ENCODE measurements around the gene LNPK.
"Not testable (repeated sequence)": the region's sequence is repeated elsewhere in the genome, so short reads cannot be mapped to it uniquely, and the experiment has no call there.

LNPK gene

GRCh38 chr2:175966839-175967238, 35.2 kb downstream of the LNPK start:
- no peak for DNase-seq

- DNase-seq, result no peak
These were observed 36.3 kb downstream of the LNPK start for GRCh38 chr2:175965773-175966172.

- no peak for DNase-seq
These were observed 37.9 kb downstream of the LNPK start for GRCh38 chr2:175964195-175964594.

GRCh38 chr2:175963171-175963570, 38.9 kb downstream of the LNPK start:
- DNase-seq, result not testable (repeated sequence)

GRCh38 chr2:175957845-175958244, 44.2 kb downstream of the LNPK start:
- no peak for DNase-seq

GRCh38 chr2:175955136-175955535, 46.9 kb downstream of the LNPK start:
- DNase-seq, result no peak

GRCh38 chr2:175950512-175950911, 51.6 kb downstream of the LNPK start:
- no peak for DNase-seq

- DNase-seq, result no peak
These were observed 53.9 kb downstream of the LNPK start for GRCh38 chr2:175948191-175948590.

- DNase-seq, result no peak
These were observed 55.0 kb downstream of the LNPK start for GRCh38 chr2:175947073-175947472.

GRCh38 chr2:175941699-175942098, 60.4 kb downstream of the LNPK start:
- DNase-seq, result no peak

GRCh38 chr2:175937216-175937615, 64.9 kb downstream of the LNPK start:
- no peak for DNase-seq

- DNase-seq, result no peak
These were observed 66.5 kb downstream of the LNPK start for GRCh38 chr2:175935289-175936181.

GRCh38 chr2:175932675-175933074, 69.4 kb downstream of the LNPK start:
- no peak for DNase-seq

- DNase-seq, result no peak
These were observed 70.3 kb downstream of the LNPK start for GRCh38 chr2:175931805-175932204.

- no peak for DNase-seq
These were observed 71.6 kb downstream of the LNPK start for GRCh38 chr2:175930504-175930903.

- DNase-seq, result no peak
These were observed 72.2 kb downstream of the LNPK start for GRCh38 chr2:175929850-175930249.

- DNase-seq, result no peak
These were observed 75.8 kb downstream of the LNPK start for GRCh38 chr2:175926272-175926671.

- no peak for DNase-seq
These were observed 79.9 kb downstream of the LNPK start for GRCh38 chr2:175922160-175922559.

GRCh38 chr2:175918935-175919334, 83.1 kb downstream of the LNPK start:
- DNase-seq, result no peak

- no peak for DNase-seq
These were observed 87.2 kb downstream of the LNPK start for GRCh38 chr2:175914846-175915245.

- DNase-seq, result not testable (repeated sequence)
These were observed 88.0 kb downstream of the LNPK start for GRCh38 chr2:175913849-175914743.

- DNase-seq, result not testable (repeated sequence)
These were observed 88.8 kb downstream of the LNPK start for GRCh38 chr2:175913267-175913666.

- no peak for DNase-seq
These were observed 98.0 kb downstream of the LNPK start for GRCh38 chr2:175904035-175904434.

Data from hippocampal formation (tissue), 2 donors.